Thoracic aorta (tissue), 2 donors: ENCODE measurements around the gene MGAT5. TPM values are rescaled to one million over a fixed set of nuclear protein-coding genes. Genes with fewer than 3 reads are reported as not detected.

Source experiments
- ATAC-seq: fragments of 150-250 bp; one replicate; pipeline ENCODE4 v1.8.0; 2017; ENCODE audit warnings: low read depth; ENCODE audit not compliant: insufficient number of reproducible peaks, low FRiP score
- DNase-seq: peaks from one replicate; pipeline ENCODE4 v3.0.0-alpha.2; 2020; ENCODE audit warnings: low spot score
- H3K27ac ChIP-seq, 2 donors: fragments of 200-600 bp; sonication (generic); 1 replicate in 1 of 2; 2 replicates in 1 of 2; pipeline ENCODE4 v1.5.1; 2016; ENCODE audit warnings: mild to moderate bottlenecking in 2 of 2, moderate library complexity in 2 of 2
- H3K27me3 ChIP-seq: fragments of 200-600 bp; sonication (generic); replicated peaks from 2 replicates; pipeline ENCODE4 v1.6.0; 2016; ENCODE audit warnings: mild to moderate bottlenecking; ENCODE audit not compliant: insufficient read depth
- H3K36me3 ChIP-seq: fragments of 200-600 bp; sonication (generic); one replicate; pipeline ENCODE4 v1.5.1; 2016
- H3K4me1 ChIP-seq, 2 donors: fragments of 200-600 bp; sonication (generic); 1 replicate in 1 of 2; 2 replicates in 1 of 2; pipeline versions ENCODE4 v1.5.1 to v1.6.0; 2016; ENCODE audit warnings: low read depth in 2 of 2, mild to moderate bottlenecking in 1 of 2; ENCODE audit not compliant: control insufficient read depth in 1 of 2
- H3K4me3 ChIP-seq: fragments of 200-600 bp; sonication (generic); 2 replicates; pipeline ENCODE4 v1.5.1; 2016; ENCODE audit warnings: mild to moderate bottlenecking
- H3K9me3 ChIP-seq: fragments of 200-600 bp; sonication (generic); 2 replicates; pipeline ENCODE4 v1.5.1; 2016
- CTCF ChIP-seq: fragments of 200-600 bp; sonication (generic); IDR thresholded peaks from one replicate; pipeline ENCODE4 v1.5.1; 2019; ENCODE audit warnings: antibody characterized with exemption
- total RNA-seq, 2 donors: library from RNA; depleted of rRNA; stranded (reverse); fragments of >200 nt; gene quantifications; one replicate each; pipeline versions ENCODE4 v1.1.0 to v1.2.3, GENCODE V29; 2016

The MGAT5 gene
- total RNA-seq, 2 donors from 2014 or later = 43.9 to 95.3 TPM

- DNase-seq (no peak), ATAC-seq (no peak)
- peaks cover 3% of the 10 kb centered on the region for H3K36me3 ChIP-seq
- H3K9me3 ChIP-seq = no peaks in the 10 kb centered on the region
- no peak overlapping the region for H3K27ac ChIP-seq
- no peak overlapping the region for H3K4me3 ChIP-seq
- no peaks in the 10 kb centered on the region for H3K27me3 ChIP-seq
- H3K4me1 ChIP-seq = no peaks in the 10 kb centered on the region
- no peak for TF ChIP-seq CTCF
Observed at GRCh38 chr2:134435936-134436335, 182.1 kb downstream of the MGAT5 start.

- ATAC-seq (no peak), DNase-seq (no peak)
- Histone ChIP-seq H3K4me1 (no peaks in the 10 kb centered on the region), H3K27ac (no peak overlapping the region), H3K27me3 (no peaks in the 10 kb centered on the region), H3K4me3 (no peak overlapping the region), H3K9me3 (no peaks in the 10 kb centered on the region), H3K36me3 (peaks cover 3% of the 10 kb centered on the region)
- TF ChIP-seq CTCF = no peak
Observed at GRCh38 chr2:134436706-134437105, 182.8 kb downstream of the MGAT5 start.

- Histone ChIP-seq H3K9me3 (no peaks in the 10 kb centered on the region), H3K36me3 (peaks cover 3% of the 10 kb centered on the region), H3K27me3 (no peaks in the 10 kb centered on the region), H3K27ac (no peak overlapping the region), H3K4me1 (no peaks in the 10 kb centered on the region), H3K4me3 (no peak overlapping the region)
- DNase-seq = no peak
- no peak for TF ChIP-seq CTCF
- ATAC-seq = no peak
Observed at GRCh38 chr2:134438371-134438770, 184.5 kb downstream of the MGAT5 start.

- Histone ChIP-seq H3K9me3 (no peaks in the 10 kb centered on the region), H3K4me3 (no peak overlapping the region), H3K4me1 (no peaks in the 10 kb centered on the region), H3K27ac (no peak overlapping the region), H3K36me3 (peaks cover 3% of the 10 kb centered on the region), H3K27me3 (no peaks in the 10 kb centered on the region)
- DNase-seq (no peak), ATAC-seq (no peak)
- TF ChIP-seq CTCF = no peak
Observed at GRCh38 chr2:134440336-134440909, 186.6 kb downstream of the MGAT5 start.

GRCh38 chr2:134441153-134441863 is 187.4 kb downstream of the MGAT5 start:
- Histone ChIP-seq H3K36me3 (peaks cover 3% of the 10 kb centered on the region), H3K27ac (no peak overlapping the region), H3K4me1 (no peaks in the 10 kb centered on the region), H3K9me3 (no peaks in the 10 kb centered on the region), H3K4me3 (no peak overlapping the region), H3K27me3 (no peaks in the 10 kb centered on the region)
- ATAC-seq (no peak), DNase-seq (no peak)
- TF ChIP-seq CTCF = no peak
